CD4-positive, alpha-beta T cell treated with Interleukin-21 for 1 hour (primary cell): ENCODE measurements around the gene RABGAP1L.
"Not testable (repeated sequence)": the region's sequence is repeated elsewhere in the genome, so short reads cannot be mapped to it uniquely, and the experiment has no call there.

Source experiments
- DNase-seq: peaks from one replicate; pipeline ENCODE4 v3.0.0-alpha.2; 2020

The RABGAP1L gene

DNA sequence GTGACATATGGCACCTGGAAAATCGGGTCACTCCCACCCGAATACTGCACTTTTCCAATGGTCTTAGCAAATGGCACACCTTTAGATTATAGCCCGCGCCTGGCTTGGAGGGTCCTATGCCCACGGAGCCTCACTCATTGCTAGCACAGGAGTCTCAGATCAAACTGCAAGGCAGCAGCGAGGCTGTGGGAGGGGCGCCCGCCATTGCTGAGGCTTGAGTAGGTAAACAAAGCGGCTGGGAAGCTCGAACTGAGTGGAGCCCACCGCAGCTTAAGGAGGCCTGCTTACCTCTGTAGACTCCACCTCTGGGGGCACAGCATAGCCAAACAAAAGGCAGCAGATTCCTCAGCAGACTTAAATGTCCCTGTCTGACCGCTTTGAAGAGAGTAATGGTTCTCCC lies 458.6 kb downstream of the RABGAP1L start:
- DNase-seq = not testable (repeated sequence)

DNA sequence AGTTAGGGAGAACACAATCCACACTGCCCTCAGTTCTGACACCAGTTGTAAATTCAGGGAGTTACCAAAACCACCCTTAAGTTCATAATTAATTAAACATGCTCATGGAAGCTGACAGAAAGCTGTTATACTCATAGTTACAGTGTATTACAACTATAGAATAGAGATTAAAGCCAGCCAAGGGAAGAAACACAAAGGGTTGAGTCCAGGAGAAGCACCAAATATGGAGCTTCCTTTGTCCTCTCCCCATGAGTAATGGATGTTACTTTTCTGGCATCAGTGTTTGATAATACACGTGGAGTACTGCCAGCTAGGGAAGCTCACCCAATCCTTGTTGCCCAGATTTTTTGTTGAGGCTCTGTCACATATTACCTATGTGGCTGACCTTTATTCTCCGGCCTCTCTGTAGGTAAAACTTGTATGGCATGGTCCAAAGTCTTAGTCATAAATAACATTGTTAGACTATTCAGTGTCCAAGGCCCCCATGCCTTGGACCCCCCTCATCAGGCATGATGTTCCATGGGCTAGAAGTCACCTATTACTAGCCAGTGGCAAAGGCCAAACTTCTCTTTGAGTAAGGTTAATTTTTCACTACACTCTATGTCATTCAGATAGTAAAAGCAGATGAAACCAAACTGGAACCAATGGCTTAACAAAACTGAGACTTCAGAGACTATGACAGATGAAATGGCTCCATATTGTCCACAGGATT lies 464.2 kb downstream of the RABGAP1L start:
- no peak for DNase-seq

DNA sequence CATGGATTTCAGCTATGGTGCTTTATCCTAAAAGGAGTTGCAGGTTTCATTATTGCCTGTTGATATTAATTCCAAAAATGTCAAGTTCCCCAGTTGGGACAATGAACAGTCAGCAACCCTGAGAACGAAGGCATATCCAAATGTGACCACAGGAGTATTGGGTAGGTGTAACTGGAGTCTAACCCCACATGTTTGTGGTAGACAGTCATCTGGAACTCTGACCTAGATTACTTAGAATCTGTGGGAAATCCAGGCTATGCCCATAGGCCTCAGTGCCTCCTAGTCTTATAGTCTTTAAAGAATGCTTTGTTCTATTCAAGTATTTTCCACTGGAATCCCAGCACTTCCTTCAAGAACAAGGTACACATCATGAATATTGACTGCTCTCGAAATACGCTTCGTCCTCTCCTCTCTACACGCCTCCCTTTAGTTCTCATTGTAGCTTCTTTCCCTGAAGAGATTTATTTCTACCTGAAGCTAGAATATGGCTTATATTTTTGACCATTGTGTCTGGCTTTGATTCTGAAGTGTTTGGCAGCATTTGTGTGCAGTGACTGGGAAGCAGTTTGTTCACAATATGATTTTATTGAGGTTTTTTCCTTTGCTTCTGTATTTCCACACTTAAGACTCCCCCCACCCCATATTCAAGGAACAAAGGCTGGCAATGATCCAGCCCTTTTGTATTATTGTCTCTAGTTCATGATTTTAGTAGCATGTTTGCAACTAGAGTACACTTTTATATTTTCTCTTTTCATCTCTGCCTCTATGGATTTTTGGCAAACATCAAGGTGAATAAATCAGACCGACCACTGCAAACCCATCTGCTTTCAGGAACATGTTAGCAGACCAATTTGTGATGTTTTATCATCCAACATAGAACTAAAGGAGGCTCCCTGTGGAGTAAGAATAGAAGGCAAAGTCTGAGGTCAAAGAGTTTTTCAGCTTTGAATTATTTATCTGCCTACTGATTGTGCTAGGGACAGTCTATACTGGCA lies 467.0 kb downstream of the RABGAP1L start:
- no peak for DNase-seq

DNA sequence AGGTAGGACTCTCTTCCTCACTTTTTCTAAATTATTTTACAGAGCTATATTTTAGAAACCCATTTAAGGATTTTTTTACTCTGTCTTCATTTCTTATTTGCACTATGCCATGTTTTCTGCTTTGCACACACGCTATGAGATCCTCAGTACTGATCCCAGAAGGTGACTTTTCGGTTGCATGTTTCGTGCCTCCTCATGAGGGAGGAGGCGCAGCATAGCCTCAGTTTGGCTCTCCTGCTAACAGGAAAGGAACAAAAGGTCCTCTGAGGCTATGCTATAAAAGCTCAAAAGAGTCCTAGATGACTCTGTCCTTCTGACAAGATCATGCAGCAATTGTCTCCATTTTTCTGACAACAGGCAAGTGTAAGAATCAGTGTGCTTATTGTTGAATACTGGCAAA lies 478.2 kb downstream of the RABGAP1L start:
- DNase-seq = no peak

DNA sequence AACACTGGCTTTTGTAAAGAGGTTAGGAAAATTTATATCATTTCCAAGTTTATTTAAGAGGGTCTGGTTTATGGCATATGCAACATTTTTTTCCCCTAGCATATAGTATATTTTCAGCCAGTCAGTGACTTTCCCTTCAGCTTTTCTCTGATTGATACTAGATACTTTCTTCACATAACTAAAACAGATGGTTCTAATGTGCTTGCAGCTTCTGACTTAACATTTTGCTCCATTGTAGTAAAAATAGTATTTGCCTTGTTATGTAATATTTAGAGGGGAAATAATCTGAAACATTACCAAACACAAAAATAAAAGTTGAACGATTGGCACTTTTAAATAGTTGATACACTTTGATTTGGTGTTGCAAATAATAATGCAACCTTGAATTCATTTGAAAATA lies 480.1 kb downstream of the RABGAP1L start:
- DNase-seq = no peak

DNA sequence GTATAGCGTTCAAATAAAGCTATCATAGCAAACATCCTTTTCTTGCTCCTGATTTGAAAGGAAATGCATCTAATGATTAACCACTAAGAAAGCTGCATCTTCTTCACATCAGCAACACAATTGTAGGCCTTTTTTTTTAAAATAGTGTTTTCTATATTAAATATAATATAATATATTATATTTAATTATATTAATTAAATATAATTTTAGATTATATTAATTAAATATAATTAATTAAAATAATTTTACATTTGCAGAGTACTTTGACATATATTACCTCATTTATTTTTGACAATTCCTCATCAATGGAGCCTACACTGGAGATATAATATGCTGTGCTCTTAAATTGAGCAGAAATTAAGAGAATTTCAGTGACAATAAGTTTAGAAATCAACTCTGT lies 481.5 kb downstream of the RABGAP1L start:
- DNase-seq = no peak

DNA sequence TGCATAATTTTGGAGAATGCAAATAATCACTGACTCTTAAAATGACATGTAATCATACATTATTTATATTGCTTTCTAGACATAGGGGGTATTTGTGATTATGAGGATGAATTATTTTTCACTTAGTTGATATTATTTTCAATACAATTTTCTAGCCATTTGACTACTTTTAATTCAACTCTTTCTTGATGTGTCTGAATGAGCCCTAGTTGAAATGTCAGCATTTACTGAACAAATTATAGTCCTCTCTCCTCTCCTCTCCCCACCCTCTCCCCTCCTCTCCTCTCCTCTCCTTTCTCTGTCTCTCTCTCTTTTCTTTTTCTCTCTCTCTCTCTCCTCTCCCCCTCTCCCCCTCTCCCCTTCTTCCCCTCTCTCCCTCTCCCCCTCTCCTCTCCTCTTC lies 483.1 kb downstream of the RABGAP1L start:
- no peak for DNase-seq

DNA sequence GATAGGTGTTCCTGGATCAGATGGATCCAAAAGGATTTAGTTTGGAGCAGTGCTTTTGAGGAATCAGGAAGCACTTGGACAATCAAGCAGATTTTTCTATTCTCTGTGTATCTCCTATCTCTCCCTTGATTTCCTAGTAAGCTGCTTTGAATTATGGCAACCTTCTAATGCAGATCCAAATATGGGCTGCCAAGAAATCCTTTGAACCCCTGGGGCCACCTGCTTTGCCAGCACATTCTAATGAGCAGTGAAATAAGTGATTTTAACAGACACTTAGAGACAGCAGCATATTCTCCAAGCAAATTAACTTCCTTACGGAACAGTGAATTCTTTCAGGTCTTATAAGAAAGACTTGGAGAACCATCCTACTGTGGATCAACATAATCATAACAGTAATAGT lies 483.9 kb downstream of the RABGAP1L start:
- no peak for DNase-seq

DNA sequence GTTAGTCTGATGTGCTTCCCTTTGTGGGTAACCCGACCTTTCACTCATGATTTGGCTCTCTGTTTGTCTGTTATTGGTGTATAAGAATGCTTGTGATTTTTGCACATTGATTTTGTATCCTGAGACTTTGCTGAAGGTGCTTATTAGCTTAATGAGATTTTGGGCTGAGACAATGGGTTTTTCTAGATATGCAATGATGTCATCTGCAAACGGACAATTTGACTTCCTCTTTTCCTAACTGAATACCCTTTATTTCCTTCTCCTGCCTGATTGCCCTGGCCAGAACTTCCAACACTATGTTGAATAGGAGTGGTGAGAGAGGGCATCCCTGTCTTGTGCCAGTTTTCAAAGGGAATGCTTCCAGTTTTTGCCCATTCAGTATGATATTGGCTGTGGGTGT lies 490.3 kb downstream of the RABGAP1L start:
- not testable (repeated sequence) for DNase-seq

DNA sequence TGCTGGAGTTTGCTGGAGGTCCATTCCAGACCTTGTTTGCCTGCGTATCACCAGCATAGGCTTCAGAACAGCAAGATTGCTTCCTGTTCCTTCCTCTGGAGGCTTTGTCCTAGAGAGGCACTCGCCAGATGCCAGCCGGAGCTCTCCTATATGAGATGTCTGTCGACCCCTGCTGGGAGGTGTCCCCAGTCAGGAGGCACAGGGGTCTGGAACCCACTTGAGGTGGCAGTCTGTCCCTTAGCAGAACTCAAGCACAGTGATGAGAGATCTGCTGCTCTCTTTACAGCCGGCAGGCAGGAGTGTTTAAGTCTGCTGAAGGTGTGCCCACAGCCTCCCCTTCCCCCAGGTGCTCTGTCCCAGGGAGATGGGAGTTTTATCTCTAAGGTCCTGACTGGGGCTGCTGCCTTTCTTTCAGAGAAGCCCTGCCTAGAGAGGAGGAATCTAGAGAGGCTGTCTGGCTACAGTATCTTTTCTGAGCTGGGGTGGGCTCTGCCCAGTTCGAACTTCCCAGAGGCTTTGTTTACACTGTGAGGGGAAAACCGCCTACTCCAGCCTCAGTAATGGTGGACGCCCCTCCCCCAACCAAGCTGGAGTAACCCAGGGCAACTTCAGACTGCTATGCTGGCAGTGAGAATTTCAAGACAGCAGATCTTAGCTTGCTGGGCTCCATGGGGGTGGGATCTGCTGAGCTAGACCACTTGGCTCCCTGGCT lies 493.4 kb downstream of the RABGAP1L start:
- no peak for DNase-seq

DNA sequence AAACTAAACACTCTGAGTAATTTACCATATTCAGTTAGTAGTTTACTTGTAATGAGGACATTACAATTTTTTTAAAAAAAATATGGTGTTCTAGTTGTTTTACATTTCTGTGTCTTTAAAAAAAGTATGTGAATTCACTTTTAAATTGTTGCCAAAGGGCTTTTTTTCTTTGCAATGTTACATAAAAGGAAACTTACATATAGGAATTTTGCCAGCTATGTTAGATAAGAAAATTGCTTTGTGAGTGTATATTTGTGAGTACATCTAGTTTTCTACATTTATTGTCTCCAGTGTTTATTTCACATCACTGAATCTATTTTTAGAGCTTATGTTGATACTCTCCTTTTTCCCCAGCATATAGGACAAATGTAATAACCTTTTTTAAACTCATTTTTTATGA lies 495.2 kb downstream of the RABGAP1L start:
- no peak for DNase-seq

DNA sequence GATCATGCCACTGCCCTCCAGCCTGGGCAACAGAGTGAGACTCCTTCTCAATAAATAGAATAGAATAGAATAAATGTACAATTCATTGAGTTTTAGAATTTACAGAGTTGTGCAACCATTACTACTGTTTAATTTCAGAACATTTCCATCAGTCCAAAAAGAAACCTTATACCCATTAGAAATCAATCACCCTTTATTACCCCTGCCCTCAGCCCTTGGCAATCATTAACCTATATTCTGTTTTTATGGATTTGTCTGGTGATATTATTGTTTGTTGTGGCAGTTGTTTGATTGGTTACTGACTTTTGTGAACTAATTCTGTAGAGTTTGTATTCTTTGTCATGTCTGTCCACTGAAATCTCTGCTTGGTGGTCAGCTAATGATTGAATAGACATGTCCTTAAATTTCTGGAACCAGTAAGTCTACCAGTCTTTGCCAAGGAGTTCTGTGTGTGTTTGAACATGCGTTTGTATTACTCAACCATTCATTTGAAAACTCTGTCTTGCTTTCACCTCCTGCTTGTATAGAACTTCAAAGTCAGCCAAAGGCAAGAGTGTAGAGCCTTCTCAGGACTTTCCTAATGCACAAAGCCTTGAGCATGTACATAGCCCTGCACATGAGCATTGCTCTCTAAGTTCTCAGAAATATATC lies 497.2 kb downstream of the RABGAP1L start:
- DNase-seq = no peak

DNA sequence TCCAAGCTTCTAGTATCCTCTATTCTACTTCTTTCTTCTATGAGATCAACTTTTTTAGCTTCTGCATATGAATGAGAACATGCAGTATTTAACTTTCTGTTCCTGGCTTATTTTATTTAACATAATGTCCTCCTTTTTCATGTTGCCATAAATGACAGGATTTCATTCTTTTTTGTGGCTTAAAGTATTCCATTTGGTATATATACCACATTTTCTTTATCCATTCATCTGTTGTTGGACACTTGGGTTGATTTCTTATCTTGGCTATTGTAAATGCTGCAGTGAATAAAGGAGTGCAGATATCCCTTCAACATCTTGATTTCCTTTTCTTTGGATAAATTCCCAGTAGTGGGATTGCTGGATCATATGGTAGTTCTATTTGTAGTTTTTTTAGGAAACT lies 498.1 kb downstream of the RABGAP1L start:
- DNase-seq = no peak

DNA sequence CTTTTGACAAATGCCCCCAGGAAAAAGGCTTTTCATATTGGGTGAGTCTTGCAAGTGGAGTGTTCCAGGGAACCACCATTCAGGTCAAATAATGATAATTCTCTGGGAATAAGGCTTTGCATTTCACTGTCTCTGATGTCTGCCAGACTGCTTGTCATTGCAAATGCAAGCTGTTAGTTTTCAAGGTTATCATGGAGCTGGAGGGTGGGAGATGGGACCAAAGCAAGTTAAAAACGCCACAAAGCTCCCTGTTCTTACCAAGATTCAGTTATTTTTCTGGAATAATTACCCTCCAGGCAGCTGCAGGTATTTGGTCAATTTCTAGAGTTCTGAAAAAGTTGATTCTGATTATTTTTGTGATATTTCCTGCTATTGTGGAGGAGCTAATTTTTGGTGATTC lies 498.6 kb downstream of the RABGAP1L start:
- no peak for DNase-seq

DNA sequence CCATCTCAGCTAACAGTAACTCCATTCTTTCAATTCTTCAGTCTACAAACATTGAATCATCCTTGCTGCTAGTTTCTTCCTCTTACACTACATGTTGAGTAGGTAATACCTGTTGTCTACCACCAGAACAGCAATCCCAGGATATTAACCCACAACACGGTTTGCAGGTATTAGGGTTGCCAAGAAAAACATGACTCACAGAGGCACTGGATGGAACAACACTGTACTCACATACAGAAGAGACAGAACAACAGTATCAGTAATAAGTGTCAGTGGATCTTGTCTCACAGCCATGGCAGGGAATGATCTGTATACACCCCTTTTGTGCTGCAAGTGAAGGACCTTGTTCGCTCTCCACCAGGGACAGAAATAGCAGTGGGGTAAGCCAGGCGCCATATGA lies 500.5 kb downstream of the RABGAP1L start:
- no peak for DNase-seq

DNA sequence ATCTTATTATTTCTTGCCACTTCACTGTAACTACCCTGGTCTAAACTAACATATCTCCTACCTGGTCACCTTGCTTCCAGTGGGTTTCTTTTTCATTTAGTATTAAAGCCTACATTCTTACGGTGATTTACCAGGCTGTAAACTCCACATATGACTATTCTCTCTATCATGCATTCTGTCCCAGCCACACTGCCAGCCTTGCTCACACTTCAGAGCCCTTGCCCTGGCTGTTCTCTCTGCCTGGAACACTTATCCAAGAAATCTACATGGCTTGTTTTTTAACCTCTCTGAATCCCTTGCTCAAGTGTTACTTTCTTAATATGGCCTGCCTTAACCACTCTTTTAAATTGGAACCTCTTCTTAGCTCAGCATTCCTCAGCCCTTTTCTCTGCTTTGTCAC lies 501.2 kb downstream of the RABGAP1L start:
- DNase-seq = no peak

DNA sequence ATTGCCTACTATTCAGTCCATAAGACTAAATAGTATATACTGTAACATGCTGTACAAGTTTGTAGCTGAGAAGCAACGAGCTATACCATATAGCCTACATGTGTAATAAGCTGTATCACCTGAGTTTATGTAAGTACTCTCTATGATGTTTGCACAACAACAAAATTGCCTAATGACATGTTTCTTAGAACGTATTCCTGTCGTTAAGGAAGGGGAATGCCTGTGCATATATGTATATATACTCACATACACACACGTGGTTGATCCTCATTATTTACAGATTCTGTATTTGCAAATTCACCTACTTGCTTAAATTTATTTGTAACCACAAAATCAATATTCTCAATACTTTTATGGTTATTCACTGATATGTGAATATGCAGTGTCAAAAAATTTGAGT lies 504.0 kb downstream of the RABGAP1L start:
- DNase-seq = no peak

DNA sequence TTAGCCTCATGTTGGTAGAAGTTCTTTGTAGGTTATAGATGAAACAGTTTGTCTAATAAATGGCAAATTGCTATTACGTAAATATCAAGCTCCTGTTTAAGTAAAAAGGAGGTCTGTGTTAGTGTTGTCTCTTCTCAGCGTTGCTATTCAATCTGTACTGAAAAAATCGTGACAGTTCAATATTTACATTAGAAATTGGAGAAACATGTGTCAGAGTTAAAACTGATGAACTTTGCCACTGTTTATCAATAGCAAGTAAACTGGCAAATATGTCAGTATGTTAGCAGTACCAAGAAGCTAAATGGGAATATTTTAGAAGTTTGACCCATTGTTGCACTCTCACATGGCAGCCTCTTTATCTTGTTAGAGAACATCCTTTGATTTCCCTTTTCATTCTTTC lies 506.9 kb downstream of the RABGAP1L start:
- no peak for DNase-seq

DNA sequence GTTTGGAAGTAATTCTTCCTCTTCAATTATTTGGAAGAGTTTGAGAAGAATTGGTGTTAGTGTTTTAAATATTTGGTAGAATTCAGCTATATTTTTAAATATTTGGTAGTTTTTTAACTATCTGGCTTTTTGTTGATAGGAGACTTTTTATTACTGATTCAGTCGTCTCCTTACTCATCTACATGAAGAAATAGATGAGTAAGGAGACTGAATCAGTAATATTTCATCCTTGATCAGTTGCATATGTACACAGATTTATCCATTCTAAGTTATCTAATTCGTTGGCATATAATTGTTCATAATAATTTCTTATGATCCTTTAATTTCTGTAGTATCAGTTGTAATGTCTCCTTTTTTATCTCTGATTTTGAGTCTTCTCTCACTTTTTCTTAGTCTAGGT lies 512.5 kb downstream of the RABGAP1L start:
- no peak for DNase-seq

DNA sequence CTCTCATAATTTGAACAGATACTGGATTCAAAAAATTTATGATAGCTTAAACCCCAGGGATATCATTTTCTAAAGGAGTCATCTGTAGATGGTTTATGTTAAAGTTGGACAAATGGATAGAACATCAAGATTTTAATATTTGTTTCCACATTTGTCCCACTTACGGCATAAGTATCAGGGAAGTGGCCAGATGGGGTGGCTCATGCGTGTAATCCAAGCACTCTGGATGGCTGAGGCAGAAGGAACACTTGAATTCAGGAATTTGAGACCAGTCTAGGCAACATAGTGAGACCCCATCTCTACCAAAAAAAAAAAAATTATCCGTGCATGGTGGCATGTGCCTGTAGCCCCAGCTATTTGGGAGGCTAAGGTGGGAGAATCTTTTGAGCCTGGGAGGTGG lies 517.5 kb downstream of the RABGAP1L start:
- DNase-seq = no peak

DNA sequence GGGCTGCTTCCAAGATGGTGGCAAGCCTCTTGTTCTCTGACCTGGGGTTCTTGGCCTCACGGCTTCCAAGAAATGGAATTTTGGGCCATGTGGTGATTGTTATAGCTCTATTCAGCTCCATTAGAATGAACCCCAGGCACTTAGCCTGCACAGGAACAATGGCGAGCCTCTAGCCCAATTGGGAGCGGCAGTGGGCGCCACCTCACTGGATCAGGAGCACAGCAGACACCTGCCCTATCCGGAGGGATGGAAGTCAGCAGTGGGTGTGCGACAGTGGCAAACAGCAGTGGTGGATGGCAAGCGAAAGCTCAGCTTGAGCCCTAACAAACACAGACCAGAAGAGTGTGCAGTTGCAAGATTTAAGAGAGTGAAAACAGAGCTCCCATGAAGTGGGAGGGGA lies 519.3 kb downstream of the RABGAP1L start:
- no peak for DNase-seq

DNA sequence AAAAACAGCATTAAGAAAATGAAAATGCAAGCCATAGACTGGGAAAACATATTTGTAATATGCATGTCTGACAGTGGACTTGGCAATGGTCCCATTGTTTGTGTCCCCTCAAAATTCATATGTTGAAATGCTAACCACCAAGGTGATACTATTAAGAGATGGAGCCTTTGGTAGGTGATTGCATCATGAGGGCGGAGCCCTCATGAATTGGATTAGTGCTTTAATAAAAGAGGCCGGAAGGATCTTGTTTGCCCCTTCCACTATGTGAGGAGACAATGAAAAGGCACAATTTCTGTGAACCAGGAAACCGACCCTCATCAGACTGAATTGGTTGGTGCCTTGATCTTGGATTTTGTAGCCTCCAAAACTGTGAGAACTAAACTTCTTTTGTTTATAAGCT lies 520.8 kb downstream of the RABGAP1L start:
- DNase-seq = no peak

DNA sequence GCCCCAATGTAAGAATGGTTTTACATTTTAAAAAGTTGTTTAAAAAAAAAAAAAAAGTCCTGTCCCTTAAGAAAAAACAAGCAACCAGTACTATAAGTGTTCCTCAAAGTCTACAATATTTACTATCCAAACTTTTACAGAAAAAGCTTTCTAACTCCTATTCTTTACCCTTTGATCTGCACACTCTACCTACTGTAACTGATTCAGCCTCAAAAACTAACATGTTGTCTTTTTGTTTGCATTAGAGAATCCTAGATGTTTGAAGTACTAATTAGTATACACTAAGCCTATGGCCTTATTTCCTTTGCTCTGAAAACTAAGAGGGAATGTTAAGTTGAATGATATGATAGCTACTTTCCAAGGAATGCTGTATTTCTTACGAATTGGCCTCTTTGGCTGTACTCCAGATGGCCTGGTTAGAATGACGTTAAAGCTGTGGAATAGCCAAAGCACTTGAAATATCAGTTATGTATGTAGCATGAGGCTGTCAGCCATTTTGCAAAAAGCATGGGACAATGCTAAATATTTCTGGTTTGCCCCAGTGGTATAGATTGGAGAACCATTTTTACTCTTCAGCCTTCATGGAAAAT lies 523.2 kb downstream of the RABGAP1L start:
- no peak for DNase-seq
